GM19397 (cell line): ENCODE measurements around the gene RNASE12.
"Not testable (repeated sequence)": the region's sequence is repeated elsewhere in the genome, so short reads cannot be mapped to it uniquely, and the experiment has no call there.

Source experiments
- ATAC-seq: cut with Tn5 transposase; IDR thresholded peaks from one replicate; pipeline ENCODE4 v1.9.1; 2021; ENCODE audit warnings: mild to moderate bottlenecking, moderate library complexity; ENCODE audit not compliant: unreplicated experiment

The RNASE12 gene

GRCh38 chr14:20591235-20591634, at the start of gene RNASE12:
Gene RNASE12 (minus strand): TSS chr14:20591376. CDS start chr14:20590723, 653 bp downstream.
- no peak for ATAC-seq

GRCh38 chr14:20632831-20633691, 41.9 kb upstream of the RNASE12 start:
- ATAC-seq, result peak; percentile 63

GRCh38 chr14:20632448-20632830, 41.3 kb upstream of the RNASE12 start:
- peak; percentile 24 for ATAC-seq

GRCh38 chr14:20631880-20632389, 40.8 kb upstream of the RNASE12 start:
- ATAC-seq, result peak; percentile 1

- no peak for ATAC-seq
Measured at GRCh38 chr14:20631023-20631879, 40.1 kb upstream of the RNASE12 start.

- ATAC-seq, result no peak
Measured at GRCh38 chr14:20630340-20631022, 39.3 kb upstream of the RNASE12 start.

GRCh38 chr14:20628063-20628854, 37.1 kb upstream of the RNASE12 start:
- no peak for ATAC-seq

GRCh38 chr14:20627346-20628027, 36.3 kb upstream of the RNASE12 start:
- ATAC-seq, result no peak

GRCh38 chr14:20626274-20626673, 35.1 kb upstream of the RNASE12 start:
- no peak for ATAC-seq

GRCh38 chr14:20624495-20625070, 33.4 kb upstream of the RNASE12 start:
- peak; percentile 38 for ATAC-seq

- ATAC-seq, result no peak
Measured at GRCh38 chr14:20623798-20624197, 32.6 kb upstream of the RNASE12 start.

GRCh38 chr14:20622816-20623291, 31.7 kb upstream of the RNASE12 start:
- ATAC-seq, result no peak

GRCh38 chr14:20620798-20621478, 29.8 kb upstream of the RNASE12 start:
- ATAC-seq, result no peak

- not testable (repeated sequence) for ATAC-seq
Measured at GRCh38 chr14:20619688-20620087, 28.5 kb upstream of the RNASE12 start.

- no peak for ATAC-seq
Measured at GRCh38 chr14:20618271-20618749, 27.1 kb upstream of the RNASE12 start.

GRCh38 chr14:20617138-20618003, 26.2 kb upstream of the RNASE12 start:
- ATAC-seq, result peak; percentile 40

GRCh38 chr14:20615996-20616395, 24.8 kb upstream of the RNASE12 start:
- no peak for ATAC-seq
